NT2/D1 (cell line): ENCODE data around the gene NUAK1.

ENCODE experiments used
- DNase-seq: peaks from one replicate; pipeline ENCODE4 v3.0.0-alpha.2; 2011; ENCODE audit warnings: low read depth, low spot score
- H3K27me3 ChIP-seq: 2 replicates; pipeline ENCODE4 v1.6.0; 2011; ENCODE audit warnings: mild to moderate bottlenecking; ENCODE audit not compliant: insufficient read length, insufficient read depth
- H3K36me3 ChIP-seq: 2 replicates; pipeline ENCODE4 v1.6.1; 2011; ENCODE audit warnings: mild to moderate bottlenecking, low read length, mixed read lengths; ENCODE audit not compliant: insufficient read depth, insufficient read length
- H3K4me1 ChIP-seq: 2 replicates; pipeline ENCODE4 v1.5.1; 2011; ENCODE audit not compliant: insufficient read depth, insufficient read length
- H3K4me3 ChIP-seq: 2 replicates; pipeline ENCODE4 v1.5.1; 2011; ENCODE audit warnings: low read depth; ENCODE audit not compliant: insufficient read length
- H3K9ac ChIP-seq: 2 replicates; pipeline ENCODE4 v1.6.0; 2011; ENCODE audit warnings: low read depth; ENCODE audit not compliant: insufficient read length
- H3K9me3 ChIP-seq: 2 replicates; pipeline ENCODE4 v1.5.1; 2011; ENCODE audit warnings: mild to moderate bottlenecking, low read length; ENCODE audit not compliant: insufficient read depth
- SUZ12 ChIP-seq: IDR thresholded peaks from 2 replicates; pipeline ENCODE4 v1.6.1; 2011; ENCODE audit not compliant: insufficient read length, insufficient read depth; ENCODE audit errors: extremely low read depth
- YY1 ChIP-seq: IDR thresholded peaks from 2 replicates; pipeline ENCODE4 v1.6.1; 2011; ENCODE audit not compliant: insufficient read length, insufficient read depth
- ZNF274 ChIP-seq: IDR thresholded peaks from 2 replicates; pipeline ENCODE4 v1.6.1; 2011; ENCODE audit warnings: mild to moderate bottlenecking, low read depth, low read length

The NUAK1 gene

GRCh38 chr12:106079148-106079738, 59.5 kb downstream of the NUAK1 start:
- H3K27me3 ChIP-seq: no peaks in the 10 kb centered on the region
- TF ChIP-seq YY1 (no peak), SUZ12 (no peak), ZNF274 (no peak)
- H3K9ac ChIP-seq: no peak overlapping the region
- no peak overlapping the region for H3K4me3 ChIP-seq
- H3K9me3 ChIP-seq: no peaks in the 10 kb centered on the region
- H3K4me1 ChIP-seq: peaks cover 5% of the 10 kb centered on the region
- peaks cover 83% of the 10 kb centered on the region for H3K36me3 ChIP-seq
- no peak for DNase-seq

- H3K4me3 ChIP-seq: no peak overlapping the region
- peaks cover 86% of the 10 kb centered on the region for H3K36me3 ChIP-seq
- TF ChIP-seq SUZ12 (no peak), YY1 (no peak), ZNF274 (no peak)
- no peaks in the 10 kb centered on the region for H3K9me3 ChIP-seq
- no peak overlapping the region for H3K9ac ChIP-seq
- H3K27me3 ChIP-seq: no peaks in the 10 kb centered on the region
- H3K4me1 ChIP-seq: peaks cover 5% of the 10 kb centered on the region
- DNase-seq: no peak
Observed at GRCh38 chr12:106078358-106079010, 60.3 kb downstream of the NUAK1 start.

DNA sequence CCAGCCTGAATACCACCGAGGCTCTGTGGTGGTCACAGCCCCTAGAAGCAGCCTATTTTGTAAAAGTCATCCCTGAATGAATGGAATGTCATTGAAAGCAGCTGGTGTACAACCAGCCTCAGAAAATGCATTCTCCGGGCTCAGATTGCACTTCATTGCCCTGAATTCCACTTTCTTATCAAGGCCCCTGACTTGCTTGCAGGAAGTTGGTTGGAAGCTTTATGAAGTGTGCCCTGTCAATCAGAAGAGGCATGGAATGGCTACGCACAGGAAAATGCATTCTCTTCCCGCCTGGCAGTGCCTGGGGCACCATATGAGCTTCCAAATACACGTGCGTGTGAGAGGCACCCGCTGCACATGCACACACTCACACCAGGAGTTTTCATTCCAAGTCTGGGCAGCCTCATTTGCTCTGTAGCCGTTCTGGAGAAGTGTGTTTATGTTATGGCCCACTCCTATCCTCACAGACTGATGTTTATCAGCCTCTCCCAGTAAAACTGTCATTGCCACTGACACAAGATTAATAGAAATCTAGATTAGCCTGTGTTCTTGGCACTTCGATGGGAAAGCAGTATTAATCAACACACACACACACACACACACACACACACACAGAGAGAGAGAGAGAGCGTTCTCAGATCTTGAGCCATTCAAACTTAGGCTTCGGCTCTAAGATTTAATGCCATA, 63.9 kb downstream of the NUAK1 start:
- TF ChIP-seq ZNF274 (no peak), YY1 (no peak), SUZ12 (no peak)
- no peak overlapping the region for H3K9ac ChIP-seq
- peaks cover 88% of the 10 kb centered on the region for H3K36me3 ChIP-seq
- DNase-seq: no peak
- no peak overlapping the region for H3K4me3 ChIP-seq
- no peaks in the 10 kb centered on the region for H3K9me3 ChIP-seq
- H3K4me1 ChIP-seq: peaks cover 2% of the 10 kb centered on the region
- no peaks in the 10 kb centered on the region for H3K27me3 ChIP-seq

GRCh38 chr12:106074361-106074705, 64.4 kb downstream of the NUAK1 start:
- Histone ChIP-seq H3K9ac (no peak overlapping the region), H3K27me3 (no peaks in the 10 kb centered on the region), H3K4me1 (peaks cover 2% of the 10 kb centered on the region), H3K4me3 (no peak overlapping the region), H3K9me3 (no peaks in the 10 kb centered on the region), H3K36me3 (peaks cover 87% of the 10 kb centered on the region)
- TF ChIP-seq YY1 (no peak), ZNF274 (no peak), SUZ12 (no peak)
- DNase-seq: peak; percentile 30

GRCh38 chr12:106073179-106073578, 65.6 kb downstream of the NUAK1 start:
- Histone ChIP-seq H3K36me3 (peaks cover 87% of the 10 kb centered on the region), H3K9ac (no peak overlapping the region), H3K27me3 (no peaks in the 10 kb centered on the region), H3K4me3 (no peak overlapping the region), H3K4me1 (peaks cover 2% of the 10 kb centered on the region), H3K9me3 (no peaks in the 10 kb centered on the region)
- TF ChIP-seq ZNF274: no peak
- no peak for DNase-seq

- TF ChIP-seq YY1 (no peak), SUZ12 (no peak), ZNF274 (no peak)
- H3K36me3 ChIP-seq: peaks cover 87% of the 10 kb centered on the region
- no peaks in the 10 kb centered on the region for H3K27me3 ChIP-seq
- no peak for DNase-seq
- H3K4me3 ChIP-seq: no peak overlapping the region
- no peaks in the 10 kb centered on the region for H3K9me3 ChIP-seq
- peaks cover 2% of the 10 kb centered on the region for H3K4me1 ChIP-seq
- H3K9ac ChIP-seq: no peak overlapping the region
Observed at GRCh38 chr12:106072751-106073150, 66.0 kb downstream of the NUAK1 start.

- no peaks in the 10 kb centered on the region for H3K9me3 ChIP-seq
- no peak overlapping the region for H3K9ac ChIP-seq
- peaks cover 88% of the 10 kb centered on the region for H3K36me3 ChIP-seq
- H3K27me3 ChIP-seq: no peaks in the 10 kb centered on the region
- no peak for DNase-seq
- H3K4me3 ChIP-seq: no peak overlapping the region
- H3K4me1 ChIP-seq: peaks cover 2% of the 10 kb centered on the region
- no peak for TF ChIP-seq SUZ12
- no peak for TF ChIP-seq ZNF274
- no peak for TF ChIP-seq YY1
Observed at GRCh38 chr12:106071686-106072085, 67.1 kb downstream of the NUAK1 start.
